GM18502 (cell line): ENCODE data around the gene MRS2.

Source experiments
- ATAC-seq: cut with Tn5 transposase; IDR thresholded peaks from one replicate; pipeline ENCODE4 v1.9.1; 2021; ENCODE audit warnings: mild to moderate bottlenecking; ENCODE audit not compliant: unreplicated experiment, poor library complexity

MRS2 gene

DNA sequence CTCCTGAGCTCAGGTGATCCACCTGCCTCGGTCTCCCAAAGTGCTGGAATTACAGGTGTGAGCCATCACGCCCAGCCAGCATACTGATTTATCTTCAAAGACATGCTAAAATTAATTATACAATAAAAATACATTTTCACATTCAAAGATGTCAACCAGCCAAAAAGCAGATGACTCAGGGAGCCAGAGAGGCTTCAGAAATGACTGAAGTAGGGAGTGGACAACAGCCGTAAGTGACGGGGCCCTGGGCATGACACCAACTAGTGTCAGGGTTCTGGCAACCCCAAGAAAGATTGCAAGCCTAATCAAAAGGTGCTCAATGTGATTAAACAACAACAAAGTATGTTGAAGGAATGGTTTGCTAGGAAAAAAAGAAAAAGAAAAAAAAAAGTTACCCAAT is 58.2 kb downstream of the MRS2 start:
- ATAC-seq, result no peak

DNA sequence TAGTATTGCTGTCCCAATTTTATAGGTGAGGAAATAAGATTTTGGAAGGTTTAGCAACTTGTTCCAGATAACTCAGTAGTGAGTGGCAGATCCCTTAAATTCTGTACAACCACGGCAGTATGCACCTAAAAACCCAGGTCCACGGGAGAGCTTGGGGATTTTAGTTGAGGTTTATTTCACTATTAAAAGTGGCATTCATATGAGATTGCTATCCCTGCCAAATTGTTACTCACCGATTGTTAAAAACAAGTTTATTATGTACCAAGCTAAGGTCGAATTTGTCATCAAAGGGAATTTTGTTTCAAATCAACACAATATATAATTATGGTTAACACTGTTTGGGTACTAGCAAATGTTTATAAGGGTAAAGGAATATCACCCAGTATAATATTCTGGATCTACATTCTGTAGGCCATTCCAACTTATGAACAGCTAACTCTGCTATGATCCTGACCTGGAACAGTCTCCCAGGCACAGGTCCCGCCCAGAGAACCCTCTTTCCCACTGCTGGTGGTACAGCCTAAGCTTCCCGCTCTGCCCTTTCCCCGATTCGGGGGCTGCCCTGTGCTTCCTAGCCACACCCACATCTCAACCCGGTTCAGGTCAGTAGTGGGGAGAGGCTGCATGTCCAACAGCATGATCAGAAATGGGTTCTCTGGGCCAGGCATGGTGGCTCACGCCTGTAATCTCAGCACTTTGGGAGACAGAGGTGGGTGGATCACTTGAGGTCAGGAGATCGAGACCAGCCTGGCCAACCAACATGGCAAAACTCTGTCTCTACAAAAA is 61.7 kb downstream of the MRS2 start:
- no peak for ATAC-seq

DNA sequence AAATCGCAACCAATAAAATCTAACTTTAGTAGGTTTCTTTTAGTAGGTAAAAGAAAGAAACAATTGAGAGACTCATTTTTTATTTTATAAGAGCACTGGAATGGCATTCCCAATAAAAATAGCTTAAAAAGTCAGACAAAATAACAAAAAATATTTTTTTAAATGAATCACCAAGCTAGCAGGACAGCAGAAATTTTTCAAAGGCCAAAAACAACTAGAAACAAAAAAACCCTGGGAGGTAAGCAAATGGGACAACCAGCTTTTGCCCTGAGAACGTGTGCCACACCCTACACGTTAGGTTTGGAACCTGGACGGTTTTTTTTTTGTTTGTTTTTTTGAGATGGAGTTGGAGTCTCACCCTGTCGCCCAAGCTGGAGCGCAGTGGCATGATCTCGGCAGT is 67.1 kb downstream of the MRS2 start:
- ATAC-seq, result no peak

DNA sequence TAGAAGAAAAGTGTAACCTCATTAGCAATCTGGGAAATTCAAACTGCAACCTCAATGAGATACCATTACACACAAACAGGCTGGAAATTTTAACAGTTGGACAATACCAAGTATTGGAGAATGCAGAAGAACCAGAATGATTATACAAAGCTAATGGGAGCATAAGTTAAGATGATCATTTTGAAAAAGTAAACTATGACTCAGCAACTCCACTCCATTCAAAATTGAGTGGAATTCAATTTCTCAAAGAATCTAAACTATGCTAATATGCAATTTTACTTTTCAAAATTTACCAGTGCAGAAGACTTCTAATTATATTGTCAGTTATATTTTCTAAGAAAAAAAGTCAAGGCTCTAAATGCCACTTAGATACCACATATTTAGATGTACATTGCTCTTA is 69.4 kb downstream of the MRS2 start:
- no peak for ATAC-seq
